Mesothelial cell of epicardium (in vitro differentiated cells): Measurements from ENCODE around the gene PTPN2. TPM values are rescaled to one million over a fixed set of nuclear protein-coding genes. Genes with fewer than 3 reads are reported as not detected.

ENCODE experiments used
- DNase-seq, 2 experiments: peaks; one replicate each; pipeline ENCODE4 v3.0.0; 2021; ENCODE audit warnings: low spot score in 2 of 2; ENCODE audit not compliant: unreplicated experiment in 2 of 2
- H3K27ac Mint-ChIP-seq: 2 replicates; pipeline ENCODE4 v1.8.0; 2021; ENCODE audit warnings: mixed read lengths
- H3K27me3 Mint-ChIP-seq: 2 replicates; pipeline ENCODE4 v1.8.0; 2021; ENCODE audit warnings: low read depth, mixed read lengths
- H3K36me3 Mint-ChIP-seq: 2 replicates; pipeline ENCODE4 v1.8.0; 2021; ENCODE audit warnings: mixed read lengths
- H3K4me1 Mint-ChIP-seq: 2 replicates; pipeline ENCODE4 v1.8.0; 2021; ENCODE audit warnings: mixed read lengths
- H3K4me3 Mint-ChIP-seq: 2 replicates; pipeline ENCODE4 v1.8.0; 2021; ENCODE audit warnings: mild to moderate bottlenecking, moderate library complexity, mixed read lengths
- H3K9me3 Mint-ChIP-seq: 2 replicates; pipeline ENCODE4 v1.8.0; 2021; ENCODE audit warnings: mixed read lengths
- total RNA-seq: library from RNA; stranded (reverse); gene quantifications from 3 replicates; pipeline ENCODE4 v1.2.1, GENCODE V29; 2021
- TF ChIP-seq, protein P1 (sequence below): fragments of 200-600 bp; sonication (generic); IDR thresholded peaks from one replicate; pipeline ENCODE4 v1.5.0; 2021; ENCODE audit warnings: antibody characterized with exemption; ENCODE audit not compliant: unreplicated experiment

The PTPN2 gene
- total RNA-seq, 1 donor from 2014 or later, result 37.0 TPM

DNA sequence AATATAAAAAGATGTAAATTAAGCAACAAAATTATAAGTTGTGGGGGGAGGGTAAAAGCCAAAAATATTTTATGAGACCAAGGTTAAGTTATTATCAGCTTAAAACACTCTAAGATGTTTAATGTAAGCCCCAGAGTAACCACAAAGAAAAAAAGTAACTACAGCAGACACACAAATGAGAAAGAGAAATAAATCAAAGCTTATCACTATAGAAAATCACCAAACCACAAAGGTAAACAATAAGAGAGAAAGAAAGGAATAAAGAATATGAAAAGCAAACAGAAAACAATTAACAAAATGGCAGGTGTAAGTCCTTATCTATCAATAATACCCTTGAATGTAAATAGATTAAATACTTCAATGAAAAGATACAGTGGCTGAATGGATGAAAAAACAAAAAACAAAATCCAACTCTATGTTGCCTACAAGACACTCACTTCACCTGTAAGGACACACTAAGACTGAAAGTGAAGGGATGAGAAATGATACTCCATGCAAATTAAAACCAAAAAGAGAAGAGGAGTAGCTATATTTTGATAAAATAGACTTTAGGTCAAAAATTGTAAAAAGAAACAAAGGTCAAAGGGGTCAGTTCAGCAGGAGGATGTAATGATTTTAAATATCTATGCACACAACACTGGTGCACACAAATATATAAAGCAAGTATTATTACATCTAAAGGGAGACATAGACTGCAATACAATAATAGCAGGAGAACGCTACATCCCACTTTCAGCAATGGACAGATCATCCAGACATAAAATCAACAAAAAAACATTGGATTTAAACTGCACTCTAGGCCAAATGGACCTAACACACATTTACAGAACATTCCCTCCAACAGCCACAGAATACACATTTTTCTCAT is 80.7 kb downstream of the PTPN2 start:
- DNase-seq, result no peak
- peaks cover 56% of the 10 kb centered on the region for H3K36me3 Mint-ChIP-seq
- peaks cover 48% of the 10 kb centered on the region for H3K9me3 Mint-ChIP-seq
- H3K27me3 Mint-ChIP-seq, result no peaks in the 10 kb centered on the region
- no peaks in the 10 kb centered on the region for H3K4me1 Mint-ChIP-seq
- no peak overlapping the region for H3K27ac Mint-ChIP-seq
- no peak overlapping the region for H3K4me3 Mint-ChIP-seq
- TF ChIP-seq, protein P1, sequence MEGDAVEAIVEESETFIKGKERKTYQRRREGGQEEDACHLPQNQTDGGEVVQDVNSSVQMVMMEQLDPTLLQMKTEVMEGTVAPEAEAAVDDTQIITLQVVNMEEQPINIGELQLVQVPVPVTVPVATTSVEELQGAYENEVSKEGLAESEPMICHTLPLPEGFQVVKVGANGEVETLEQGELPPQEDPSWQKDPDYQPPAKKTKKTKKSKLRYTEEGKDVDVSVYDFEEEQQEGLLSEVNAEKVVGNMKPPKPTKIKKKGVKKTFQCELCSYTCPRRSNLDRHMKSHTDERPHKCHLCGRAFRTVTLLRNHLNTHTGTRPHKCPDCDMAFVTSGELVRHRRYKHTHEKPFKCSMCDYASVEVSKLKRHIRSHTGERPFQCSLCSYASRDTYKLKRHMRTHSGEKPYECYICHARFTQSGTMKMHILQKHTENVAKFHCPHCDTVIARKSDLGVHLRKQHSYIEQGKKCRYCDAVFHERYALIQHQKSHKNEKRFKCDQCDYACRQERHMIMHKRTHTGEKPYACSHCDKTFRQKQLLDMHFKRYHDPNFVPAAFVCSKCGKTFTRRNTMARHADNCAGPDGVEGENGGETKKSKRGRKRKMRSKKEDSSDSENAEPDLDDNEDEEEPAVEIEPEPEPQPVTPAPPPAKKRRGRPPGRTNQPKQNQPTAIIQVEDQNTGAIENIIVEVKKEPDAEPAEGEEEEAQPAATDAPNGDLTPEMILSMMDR, result no peak

DNA sequence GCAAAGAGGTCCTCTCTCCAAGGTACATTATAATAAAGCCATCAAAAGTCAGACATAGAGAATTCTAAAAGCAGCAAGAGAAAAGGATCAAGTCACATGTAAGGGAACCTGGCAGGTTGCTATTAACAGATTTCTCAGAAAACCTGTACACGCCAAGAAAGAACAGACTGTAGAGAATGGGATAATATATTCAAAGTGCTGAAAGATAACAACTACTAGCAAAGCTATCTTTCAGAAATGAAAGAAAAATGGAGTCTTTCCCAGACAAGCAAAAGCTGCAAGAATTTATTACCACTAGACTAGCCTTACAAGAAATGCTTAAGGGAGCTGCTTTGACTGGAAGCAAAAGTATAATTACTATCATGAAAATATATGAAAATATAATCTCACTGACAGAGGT is 81.5 kb downstream of the PTPN2 start:
- Mint-ChIP-seq H3K36me3 (peaks cover 60% of the 10 kb centered on the region), H3K27ac (no peak overlapping the region), H3K9me3 (peaks cover 47% of the 10 kb centered on the region), H3K27me3 (no peaks in the 10 kb centered on the region), H3K4me1 (no peaks in the 10 kb centered on the region), H3K4me3 (no peak overlapping the region)
- DNase-seq, result no peak
- TF ChIP-seq, protein P1, result no peak

- H3K9me3 Mint-ChIP-seq, result no peaks in the 10 kb centered on the region
- no peak overlapping the region for H3K27ac Mint-ChIP-seq
- no peaks in the 10 kb centered on the region for H3K4me1 Mint-ChIP-seq
- H3K27me3 Mint-ChIP-seq, result no peaks in the 10 kb centered on the region
- no peak overlapping the region for H3K4me3 Mint-ChIP-seq
- TF ChIP-seq, protein P1, result no peak
- DNase-seq, result no peak
- H3K36me3 Mint-ChIP-seq, result peaks cover 20% of the 10 kb centered on the region
Measured at GRCh38 chr18:12796448-12796847, 87.6 kb downstream of the PTPN2 start.

DNA sequence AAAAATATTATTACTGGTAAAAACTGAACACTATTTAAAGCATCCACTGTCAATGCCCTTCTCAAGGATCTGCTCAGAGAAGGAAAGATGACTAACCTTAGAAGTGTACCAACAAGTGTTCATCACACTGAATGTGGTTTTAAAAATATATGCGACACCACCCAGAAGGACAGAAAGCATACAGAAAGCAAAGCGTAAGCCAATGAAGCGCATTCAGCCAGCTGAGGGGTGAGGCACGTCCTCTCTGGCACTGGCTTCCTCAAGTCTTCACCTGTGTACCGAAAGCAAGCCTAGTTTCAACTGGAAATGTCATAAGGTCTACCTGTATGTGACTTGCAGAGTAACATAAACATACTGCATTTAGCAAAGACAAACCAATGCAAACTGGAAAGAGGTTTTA is 92.4 kb downstream of the PTPN2 start:
- Mint-ChIP-seq H3K27me3 (no peaks in the 10 kb centered on the region), H3K4me1 (no peaks in the 10 kb centered on the region), H3K4me3 (no peak overlapping the region), H3K9me3 (no peaks in the 10 kb centered on the region), H3K36me3 (peaks cover 2% of the 10 kb centered on the region), H3K27ac (no peak overlapping the region)
- TF ChIP-seq, protein P1, result no peak
- no peak for DNase-seq

DNA sequence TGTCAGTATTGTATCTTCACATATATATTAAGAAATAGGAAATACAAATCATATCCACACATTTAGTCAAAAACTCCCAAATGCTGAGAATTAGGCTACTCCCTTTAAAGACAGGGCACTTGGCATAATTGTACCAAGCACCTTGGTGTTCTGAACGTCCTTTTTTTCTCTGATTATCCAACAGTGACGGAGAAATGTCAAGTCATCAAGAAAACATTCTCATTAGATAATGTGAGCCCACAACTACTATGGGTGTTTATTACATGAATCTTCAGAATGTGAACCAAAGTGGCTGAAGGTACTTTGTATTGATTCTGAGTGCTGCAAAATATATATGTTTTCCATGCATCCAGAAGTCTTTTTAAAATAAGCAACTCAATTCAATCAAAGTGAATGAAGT is 97.4 kb downstream of the PTPN2 start:
- H3K9me3 Mint-ChIP-seq, result no peaks in the 10 kb centered on the region
- H3K4me1 Mint-ChIP-seq, result no peaks in the 10 kb centered on the region
- H3K4me3 Mint-ChIP-seq, result no peak overlapping the region
- H3K36me3 Mint-ChIP-seq, result no peaks in the 10 kb centered on the region
- no peaks in the 10 kb centered on the region for H3K27me3 Mint-ChIP-seq
- H3K27ac Mint-ChIP-seq, result no peak overlapping the region
- TF ChIP-seq, protein P1, result no peak
- no peak for DNase-seq
